ENCODE data around the gene MSL1. TPM values are rescaled to one million over a fixed set of nuclear protein-coding genes. Genes with fewer than 3 reads are reported as not detected.

Gene MSL1
- total and polyA plus RNA-seq, 2 of the 13 experiments (the other 11 are each of a cell fraction or from before 2014, with no cell fraction given) = 63.8 to 88.5 TPM

DNA sequence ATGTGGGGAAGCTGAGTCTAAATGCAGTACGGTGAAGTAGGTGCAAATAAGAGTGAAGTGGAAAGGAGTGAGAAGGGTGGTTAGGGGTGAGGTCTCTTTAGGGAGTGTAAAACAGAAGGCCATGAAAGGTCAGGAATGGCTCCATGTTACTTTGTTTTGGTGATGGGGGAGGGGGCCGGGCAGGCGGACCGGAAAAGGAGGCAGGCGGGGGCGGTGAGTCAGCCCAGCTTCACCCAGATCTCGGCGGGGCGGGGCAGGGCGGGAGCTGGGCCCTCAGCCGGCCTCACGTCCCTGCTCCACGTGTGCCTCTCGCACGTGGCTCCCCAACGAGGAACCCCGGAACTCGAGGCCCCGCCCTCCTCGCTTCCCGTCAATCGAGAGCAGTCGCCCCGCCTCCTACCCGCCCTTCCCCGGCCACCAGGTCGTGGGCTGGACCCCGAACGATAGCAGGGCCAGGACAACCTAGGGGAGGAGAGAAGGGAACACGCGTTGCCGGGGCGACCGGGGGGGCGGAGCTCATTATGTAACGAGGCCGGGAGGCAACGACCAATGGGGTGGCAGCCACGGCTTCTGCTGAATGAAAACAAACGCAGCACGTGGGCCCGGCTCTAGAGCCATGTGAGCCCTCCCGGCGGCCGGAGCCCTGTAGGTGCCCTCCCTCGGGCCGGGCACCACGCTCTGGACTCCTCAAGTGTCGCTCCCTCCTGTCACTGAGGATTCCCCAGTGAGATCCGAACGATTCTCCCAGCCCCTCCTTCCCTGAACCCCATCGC lies 22.7 kb upstream of the MSL1 start (continued):
- TF ChIP-seq TBP (CRISPR knock-in tag; IDR thresholded peaks at IDR 0.05) (no peak), AFF4 (CRISPR knock-in tag; IDR thresholded peaks at IDR 0.05) (0 out of 2 replicates have a peak, but pooled peaks have one; percentile 51), ZNF318 (CRISPR knock-in tag; IDR thresholded peaks at IDR 0.05) (peak; percentile 97), ATF2 (CRISPR knock-in tag; IDR thresholded peaks at IDR 0.05) (peak; percentile 92), EED (CRISPR knock-in tag; IDR thresholded peaks at IDR 0.05) (peak; percentile 94), MXI1 (IDR thresholded peaks at IDR 0.05; ENCODE audit: borderline replicate concordance, low read depth, low read length) (peak; percentile 100), GTF2F1 (IDR thresholded peaks at IDR 0.05; ENCODE audit: low read length) (no peak), PREB (CRISPR knock-in tag; IDR thresholded peaks at IDR 0.05) (no peak), U2AF2 (IDR thresholded peaks at IDR 0.05; ENCODE audit: low read depth, low read length) (peak; percentile 99)
- TF ChIP-seq, protein P1, sequence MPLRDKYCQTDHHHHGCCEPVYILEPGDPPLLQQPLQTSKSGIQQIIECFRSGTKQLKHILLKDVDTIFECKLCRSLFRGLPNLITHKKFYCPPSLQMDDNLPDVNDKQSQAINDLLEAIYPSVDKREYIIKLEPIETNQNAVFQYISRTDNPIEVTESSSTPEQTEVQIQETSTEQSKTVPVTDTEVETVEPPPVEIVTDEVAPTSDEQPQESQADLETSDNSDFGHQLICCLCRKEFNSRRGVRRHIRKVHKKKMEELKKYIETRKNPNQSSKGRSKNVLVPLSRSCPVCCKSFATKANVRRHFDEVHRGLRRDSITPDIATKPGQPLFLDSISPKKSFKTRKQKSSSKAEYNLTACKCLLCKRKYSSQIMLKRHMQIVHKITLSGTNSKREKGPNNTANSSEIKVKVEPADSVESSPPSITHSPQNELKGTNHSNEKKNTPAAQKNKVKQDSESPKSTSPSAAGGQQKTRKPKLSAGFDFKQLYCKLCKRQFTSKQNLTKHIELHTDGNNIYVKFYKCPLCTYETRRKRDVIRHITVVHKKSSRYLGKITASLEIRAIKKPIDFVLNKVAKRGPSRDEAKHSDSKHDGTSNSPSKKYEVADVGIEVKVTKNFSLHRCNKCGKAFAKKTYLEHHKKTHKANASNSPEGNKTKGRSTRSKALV (CRISPR knock-in tag; IDR thresholded peaks at IDR 0.05) = no peak; the same call in none of the 2 replicates
